ENCODE data around the gene SBNO2.

Gene SBNO2

GRCh38 chr19:1076951-1077350 lies 97.1 kb downstream of the SBNO2 start:
- Histone ChIP-seq H3K36me3 (ENCODE audit: insufficient read depth) (no peaks in the 10 kb centered on the region), H3K4me3 (IDR thresholded peaks at IDR 0.05; ENCODE audit: insufficient read depth, low read depth, low read length) (no peak overlapping the region), H3K9ac (no peak overlapping the region), H2AFZ (ENCODE audit: low read depth) (no peak overlapping the region), H3K27ac (peak overlapping the region; percentile 38; the same call in 1 of the 2 replicates), H4K20me1 (ENCODE audit: insufficient read depth) (no peaks in the 10 kb centered on the region), H3K4me2 (peak overlapping the region; percentile 22), H3K27me3 (ENCODE audit: insufficient read depth, low read depth) (no peaks in the 10 kb centered on the region), H3K79me2 (ENCODE audit: insufficient read depth, low read depth) (no peaks in the 10 kb centered on the region), H3K4me1 (ENCODE audit: low read depth, poor library complexity, severe bottlenecking) (peaks cover 29% of the 10 kb centered on the region)
- TF ChIP-seq CTCF (conservative IDR thresholded peaks at IDR 0.05; ENCODE audit: low read depth, low read length) = no peak

- TF ChIP-seq CTCF (conservative IDR thresholded peaks at IDR 0.05; ENCODE audit: low read depth, low read length) = no peak
- no peak overlapping the region for H2AFZ ChIP-seq (ENCODE audit: low read depth)
- H3K27ac ChIP-seq = no peak overlapping the region; the same call in 1 of the 2 replicates
- H3K4me1 ChIP-seq (ENCODE audit: low read depth, poor library complexity, severe bottlenecking) = peaks cover 29% of the 10 kb centered on the region
- H3K4me3 ChIP-seq (IDR thresholded peaks at IDR 0.05; ENCODE audit: insufficient read depth, low read depth, low read length) = no peak overlapping the region
- no peaks in the 10 kb centered on the region for H3K27me3 ChIP-seq (ENCODE audit: insufficient read depth, low read depth)
- H3K9ac ChIP-seq = no peak overlapping the region
- no peaks in the 10 kb centered on the region for H3K36me3 ChIP-seq (ENCODE audit: insufficient read depth)
- no peaks in the 10 kb centered on the region for H3K79me2 ChIP-seq (ENCODE audit: insufficient read depth, low read depth)
- H4K20me1 ChIP-seq (ENCODE audit: insufficient read depth) = no peaks in the 10 kb centered on the region
- H3K4me2 ChIP-seq = no peak overlapping the region
These were observed 98.1 kb downstream of the SBNO2 start for GRCh38 chr19:1076046-1076386.

- H3K27me3 ChIP-seq (ENCODE audit: insufficient read depth, low read depth) = no peaks in the 10 kb centered on the region
- no peaks in the 10 kb centered on the region for H3K36me3 ChIP-seq (ENCODE audit: insufficient read depth)
- H2AFZ ChIP-seq (ENCODE audit: low read depth) = no peak overlapping the region; the same call in 1 of the 2 replicates
- no peaks in the 10 kb centered on the region; the same call in 1 of the 2 replicates for H3K79me2 ChIP-seq (ENCODE audit: insufficient read depth, low read depth)
- H3K27ac ChIP-seq = no peak overlapping the region
- H3K4me2 ChIP-seq = peak overlapping the region; percentile 81
- H3K4me1 ChIP-seq (ENCODE audit: low read depth, poor library complexity, severe bottlenecking) = peaks cover 29% of the 10 kb centered on the region
- no peaks in the 10 kb centered on the region for H4K20me1 ChIP-seq (ENCODE audit: insufficient read depth)
- no peak for TF ChIP-seq CTCF (conservative IDR thresholded peaks at IDR 0.05; ENCODE audit: low read depth, low read length)
- H3K9ac ChIP-seq = no peak overlapping the region
- no peak overlapping the region for H3K4me3 ChIP-seq (IDR thresholded peaks at IDR 0.05; ENCODE audit: insufficient read depth, low read depth, low read length)
These were observed 99.4 kb downstream of the SBNO2 start for GRCh38 chr19:1074544-1075283.

- Histone ChIP-seq H3K27ac (no peak overlapping the region), H3K36me3 (ENCODE audit: insufficient read depth) (no peaks in the 10 kb centered on the region), H3K4me1 (ENCODE audit: low read depth, poor library complexity, severe bottlenecking) (peaks cover 34% of the 10 kb centered on the region), H3K79me2 (ENCODE audit: insufficient read depth, low read depth) (peaks cover 5% of the 10 kb centered on the region; the same call in 1 of the 2 replicates), H3K27me3 (ENCODE audit: insufficient read depth, low read depth) (no peaks in the 10 kb centered on the region), H3K4me3 (IDR thresholded peaks at IDR 0.05; ENCODE audit: insufficient read depth, low read depth, low read length) (no peak overlapping the region), H2AFZ (ENCODE audit: low read depth) (no peak overlapping the region), H3K4me2 (peak overlapping the region; percentile 45; the same call in 1 of the 2 replicates), H3K9ac (no peak overlapping the region), H4K20me1 (ENCODE audit: insufficient read depth) (no peaks in the 10 kb centered on the region)
- no peak for TF ChIP-seq CTCF (conservative IDR thresholded peaks at IDR 0.05; ENCODE audit: low read depth, low read length)
These were observed 100.0 kb downstream of the SBNO2 start for GRCh38 chr19:1073956-1074517.

All from KMS-11 (cell line).